H9 (cell line): ENCODE results near the gene ING2. TPM values are rescaled to one million over a fixed set of nuclear protein-coding genes. Genes with fewer than 3 reads are reported as not detected.

Experiments used
- DNase-seq: peaks from one replicate; pipeline ENCODE4 v3.0.0-alpha.2; 2017
- H2AFZ ChIP-seq: one replicate; pipeline ENCODE4 v1.6.1; 2013; ENCODE audit warnings: mild to moderate bottlenecking, low read length, control low read depth, moderate library complexity
- H2AK5ac ChIP-seq: 2 replicates; pipeline ENCODE4 v1.6.1; 2013; ENCODE audit warnings: low read length, control low read depth, mixed read lengths; ENCODE audit not compliant: insufficient read length
- H2BK120ac ChIP-seq: one replicate; pipeline ENCODE4 v1.6.1; 2013; ENCODE audit warnings: low read depth, mild to moderate bottlenecking, low read length, control low read depth, inconsistent platforms; ENCODE audit not compliant: poor library complexity, severe bottlenecking
- H2BK12ac ChIP-seq: 2 replicates; pipeline ENCODE4 v1.6.1; 2013; ENCODE audit warnings: low read length, control low read depth, mixed read lengths, low read depth; ENCODE audit not compliant: insufficient read length
- H2BK15ac ChIP-seq: 2 replicates; pipeline ENCODE4 v1.6.1; 2013; ENCODE audit warnings: low read depth, low read length, control low read depth
- H2BK20ac ChIP-seq: one replicate; pipeline ENCODE4 v1.6.1; 2013; ENCODE audit warnings: low read depth, mild to moderate bottlenecking, low read length, control low read depth, inconsistent platforms; ENCODE audit not compliant: poor library complexity, severe bottlenecking
- H2BK5ac ChIP-seq: 2 replicates; pipeline ENCODE4 v1.6.1; 2013; ENCODE audit warnings: low read length, control low read depth, mixed read lengths; ENCODE audit not compliant: insufficient read length
- H3K14ac ChIP-seq: 2 replicates; pipeline ENCODE4 v1.6.1; 2013; ENCODE audit warnings: low read length, control low read depth; ENCODE audit not compliant: insufficient read depth
- H3K18ac ChIP-seq: 2 replicates; pipeline ENCODE4 v1.6.1; 2013; ENCODE audit warnings: low read depth, mild to moderate bottlenecking, mixed read lengths, low read length, control low read depth; ENCODE audit not compliant: insufficient read length
- H3K23ac ChIP-seq: 2 replicates; pipeline ENCODE4 v1.6.1; 2013; ENCODE audit warnings: low read length, control low read depth, mixed read lengths, low read depth; ENCODE audit not compliant: insufficient read length
- H3K23me2 ChIP-seq: 2 replicates; pipeline ENCODE4 v1.6.1; 2013; ENCODE audit warnings: low read depth, mild to moderate bottlenecking, mixed read lengths, low read length, control low read depth; ENCODE audit not compliant: insufficient read length, poor library complexity, severe bottlenecking
- H3K27ac ChIP-seq: 2 replicates; pipeline ENCODE4 v1.5.1; 2013; ENCODE audit warnings: low read length, control low read depth, mixed read lengths, low read depth; ENCODE audit not compliant: insufficient read length
- H3K27me3 ChIP-seq: 2 replicates; pipeline ENCODE4 v1.6.1; 2013; ENCODE audit warnings: low read length, control low read depth, inconsistent platforms; ENCODE audit not compliant: insufficient read depth
- H3K4ac ChIP-seq: 2 replicates; pipeline ENCODE4 v1.6.1; 2013; ENCODE audit warnings: low read depth, mild to moderate bottlenecking, control low read depth, inconsistent platforms, low read length, moderate library complexity
- H3K4me1 ChIP-seq: 2 replicates; pipeline ENCODE4 v1.6.1; 2013; ENCODE audit warnings: low read length, control low read depth, inconsistent platforms; ENCODE audit not compliant: insufficient read depth
- H3K4me2 ChIP-seq: 2 replicates; pipeline ENCODE4 v1.6.1; 2013; ENCODE audit warnings: low read length, control low read depth, mixed read lengths; ENCODE audit not compliant: insufficient read length, insufficient read depth
- H3K56ac ChIP-seq: 2 replicates; pipeline ENCODE4 v1.6.1; 2013; ENCODE audit warnings: low read depth, mild to moderate bottlenecking, mixed read lengths, low read length, control low read depth; ENCODE audit not compliant: insufficient read length
- H3K79me1 ChIP-seq: 2 replicates; pipeline ENCODE4 v1.6.1; 2013; ENCODE audit warnings: low read depth, mild to moderate bottlenecking, moderate library complexity, low read length, control low read depth, inconsistent platforms; ENCODE audit not compliant: insufficient read depth, poor library complexity, severe bottlenecking
- H3K79me2 ChIP-seq: 2 replicates; pipeline ENCODE4 v1.6.1; 2013; ENCODE audit warnings: low read length, control low read depth, inconsistent platforms; ENCODE audit not compliant: insufficient read depth
- H3K9ac ChIP-seq: 2 replicates; pipeline ENCODE4 v1.6.1; 2013; ENCODE audit warnings: low read length, control low read depth, mixed read lengths; ENCODE audit not compliant: insufficient read length; ENCODE audit errors: extremely low read depth
- H3K9me3 ChIP-seq: one replicate; pipeline ENCODE4 v1.6.1; 2013; ENCODE audit warnings: low read depth, low read length, inconsistent platforms; ENCODE audit not compliant: control insufficient read depth
- H3T11ph ChIP-seq: one replicate; pipeline ENCODE4 v1.6.1; 2013; ENCODE audit warnings: mild to moderate bottlenecking, low read length, control low read depth, inconsistent platforms
- H4K20me1 ChIP-seq: one replicate; pipeline ENCODE4 v1.6.1; 2013; ENCODE audit not compliant: control insufficient read depth, insufficient read length, insufficient read depth
- H4K5ac ChIP-seq: 2 replicates; pipeline ENCODE4 v1.6.1; 2013; ENCODE audit warnings: low read depth, mild to moderate bottlenecking, mixed read lengths, low read length, control low read depth; ENCODE audit not compliant: insufficient read length
- H4K8ac ChIP-seq: replicated peaks from 2 replicates; pipeline ENCODE4 v1.6.1; 2013; ENCODE audit warnings: low read length, control low read depth, mixed read lengths, low read depth; ENCODE audit not compliant: insufficient read length
- H4K91ac ChIP-seq: 2 replicates; pipeline ENCODE4 v1.6.1; 2013; ENCODE audit warnings: low read depth, mild to moderate bottlenecking, moderate library complexity, mixed read lengths, low read length, control low read depth; ENCODE audit not compliant: insufficient read length
- H3K27ac Mint-ChIP-seq, 3 experiments: 2 replicates in 2 of 3; 3 replicates in 1 of 3; pipeline ENCODE4 v1.8.0; 2020 to 2021; ENCODE audit warnings: mixed read lengths in 3 of 3, mild to moderate bottlenecking in 1 of 3, moderate library complexity in 1 of 3
- H3K27me3 Mint-ChIP-seq: 2 replicates; pipeline ENCODE4 v1.8.0; 2021; ENCODE audit warnings: low read depth, mild to moderate bottlenecking, moderate library complexity, mixed read lengths
- H3K36me3 Mint-ChIP-seq, 3 experiments: 2 replicates in 2 of 3; 3 replicates in 1 of 3; pipeline ENCODE4 v1.8.0; 2020 to 2021; ENCODE audit warnings: low read depth in 3 of 3, mixed read lengths in 3 of 3; ENCODE audit not compliant: insufficient read depth in 1 of 3
- H3K4me1 Mint-ChIP-seq, 2 experiments: 2 replicates each; pipeline ENCODE4 v1.8.0; 2020; ENCODE audit warnings: mixed read lengths in 2 of 2
- H3K4me3 Mint-ChIP-seq, 2 experiments: 2 replicates in 1 of 2; 3 replicates in 1 of 2; pipeline ENCODE4 v1.8.0; 2020 to 2021; ENCODE audit warnings: mild to moderate bottlenecking in 2 of 2, mixed read lengths in 2 of 2, moderate library complexity in 1 of 2
- H3K9me3 Mint-ChIP-seq, 2 experiments: 2 replicates in 1 of 2; 3 replicates in 1 of 2; pipeline ENCODE4 v1.8.0; 2020; ENCODE audit warnings: mild to moderate bottlenecking in 2 of 2, mixed read lengths in 2 of 2, moderate library complexity in 1 of 2
- CTCF ChIP-seq: fragments of 200-600 bp; sonication (generic); conservative IDR thresholded peaks from 3 replicates; pipeline ENCODE4 v1.8.0; 2021; ENCODE audit warnings: antibody characterized with exemption, mild to moderate bottlenecking
- WGBS: extraction: QIAGEN DNeasy Blood & Tissue Kit; methylation state at CpG from one replicate; pipeline ENCODE4 v1.1.7; 2013; ENCODE audit warnings: missing lambda C conversion rate, low lambda C conversion rate, mixed read lengths; ENCODE audit not compliant: insufficient read length; ENCODE audit errors: extremely low coverage; 5-methylcytosine and 5-hydroxymethylcytosine counted together
- total RNA-seq: library from RNA; stranded (reverse); gene quantifications from 2 replicates; pipeline ENCODE4 v1.2.1, GENCODE V29; 2021

The ING2 gene
- total RNA-seq, 1 experiment from 2014 or later, result 18.6 TPM

- no peaks in the 10 kb centered on the region for H3K27me3 Mint-ChIP-seq
- H3K4me1 Mint-ChIP-seq, result peaks cover 8 to 9% of the 10 kb centered on the region in 2 experiments
- Histone ChIP-seq H4K91ac (no peak overlapping the region), H3K9ac (no peak overlapping the region), H2BK120ac (no peak overlapping the region), H2BK5ac (no peak overlapping the region), H3T11ph (no peak overlapping the region), H4K8ac (no peak overlapping the region), H2BK12ac (no peak overlapping the region), H4K20me1 (no peaks in the 10 kb centered on the region), H2AFZ (no peak overlapping the region), H2AK5ac (no peak overlapping the region), H2BK15ac (no peak overlapping the region), H4K5ac (no peak overlapping the region), H3K9me3 (no peaks in the 10 kb centered on the region), H3K4ac (no peak overlapping the region), H3K23ac (no peak overlapping the region), H3K27ac (no peak overlapping the region), H3K14ac (no peak overlapping the region), H3K27me3 (no peaks in the 10 kb centered on the region), H3K18ac (no peak overlapping the region), H3K23me2 (no peaks in the 10 kb centered on the region), H3K4me2 (no peak overlapping the region), H3K56ac (no peak overlapping the region), H2BK20ac (no peak overlapping the region), H3K79me2 (no peaks in the 10 kb centered on the region), H3K79me1 (no peaks in the 10 kb centered on the region), H3K4me1 (no peaks in the 10 kb centered on the region; the same call in 1 of the 2 replicates)
- no peak overlapping the region for H3K27ac Mint-ChIP-seq
- no CpG with 5 or more reads among the region's 3 CpGs for WGBS
- no peak overlapping the region for H3K4me3 Mint-ChIP-seq
- peaks cover 3 to 26% (median 10%) of the 10 kb centered on the region in 3 experiments for H3K36me3 Mint-ChIP-seq
- TF ChIP-seq CTCF, result no peak
- no peak for DNase-seq
- H3K9me3 Mint-ChIP-seq, result 0 out of 5 replicates have a peak, but pooled peaks cover 0 to 2% of the 10 kb centered on the region in 2 experiments
Observed at GRCh38 chr4:183493246-183493645, 11.6 kb upstream of the ING2 start.
